ENCODE data around the gene MAGI2.

GRCh38 chr7:79257959-79258358 is 195.5 kb downstream of the MAGI2 start:
- TF ChIP-seq ZC3H10 (CRISPR knock-in tag; IDR thresholded peaks at IDR 0.05), result no peak
- TF ChIP-seq ESRRG (CRISPR knock-in tag; IDR thresholded peaks at IDR 0.05), result no peak
- no peak for TF ChIP-seq OSR1 (CRISPR knock-in tag; IDR thresholded peaks at IDR 0.05)
- TF ChIP-seq, protein P1, sequence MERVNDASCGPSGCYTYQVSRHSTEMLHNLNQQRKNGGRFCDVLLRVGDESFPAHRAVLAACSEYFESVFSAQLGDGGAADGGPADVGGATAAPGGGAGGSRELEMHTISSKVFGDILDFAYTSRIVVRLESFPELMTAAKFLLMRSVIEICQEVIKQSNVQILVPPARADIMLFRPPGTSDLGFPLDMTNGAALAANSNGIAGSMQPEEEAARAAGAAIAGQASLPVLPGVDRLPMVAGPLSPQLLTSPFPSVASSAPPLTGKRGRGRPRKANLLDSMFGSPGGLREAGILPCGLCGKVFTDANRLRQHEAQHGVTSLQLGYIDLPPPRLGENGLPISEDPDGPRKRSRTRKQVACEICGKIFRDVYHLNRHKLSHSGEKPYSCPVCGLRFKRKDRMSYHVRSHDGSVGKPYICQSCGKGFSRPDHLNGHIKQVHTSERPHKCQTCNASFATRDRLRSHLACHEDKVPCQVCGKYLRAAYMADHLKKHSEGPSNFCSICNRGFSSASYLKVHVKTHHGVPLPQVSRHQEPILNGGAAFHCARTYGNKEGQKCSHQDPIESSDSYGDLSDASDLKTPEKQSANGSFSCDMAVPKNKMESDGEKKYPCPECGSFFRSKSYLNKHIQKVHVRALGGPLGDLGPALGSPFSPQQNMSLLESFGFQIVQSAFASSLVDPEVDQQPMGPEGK (CRISPR knock-in tag; IDR thresholded peaks at IDR 0.05; ENCODE audit: borderline replicate concordance), result no peak
- no peak for TF ChIP-seq GLIS3 (CRISPR knock-in tag; IDR thresholded peaks at IDR 0.05)
- TF ChIP-seq TOX (CRISPR knock-in tag; IDR thresholded peaks at IDR 0.05; ENCODE audit: borderline replicate concordance), result no peak
- TF ChIP-seq ISL1 (CRISPR knock-in tag; IDR thresholded peaks at IDR 0.05), result no peak
- no peak for TF ChIP-seq ZFP30 (CRISPR knock-in tag; IDR thresholded peaks at IDR 0.05)
- TF ChIP-seq ZNF565 (CRISPR knock-in tag; conservative IDR thresholded peaks at IDR 0.05; ENCODE audit: low read depth), result no peak
- TF ChIP-seq RARB (CRISPR knock-in tag; IDR thresholded peaks at IDR 0.05), result no peak

All from SK-N-SH treated with all-trans-retinoic acid at 6 μM for 48 hours (cell line).